ENCODE data around the gene WNT7B.

Gene WNT7B

GRCh38 chr22:45885171-45885840, 91.7 kb downstream of the WNT7B start:
- H3K9me3 ChIP-seq (ENCODE audit: control insufficient read depth, low read length): no peaks in the 10 kb centered on the region
- WGBS, 2 experiments (ENCODE audit: insufficient coverage in 2 of 2): 84 to 85% methylated on average over 7 to 14 of the region's 16 CpGs
- H3K27ac ChIP-seq (ENCODE audit: low read depth, low read length, severe bottlenecking): no peak overlapping the region
- H3K36me3 ChIP-seq (ENCODE audit: control insufficient read depth, insufficient read depth, low read length): no peaks in the 10 kb centered on the region
- no peaks in the 10 kb centered on the region for H3K4me1 ChIP-seq (ENCODE audit: control insufficient read depth, insufficient read depth, low read length, poor library complexity, severe bottlenecking)
- H3K4me3 ChIP-seq (ENCODE audit: extremely low read depth, insufficient read depth, low read length, poor library complexity, severe bottlenecking): no peak overlapping the region

GRCh38 chr22:45884201-45885062, 92.5 kb downstream of the WNT7B start:
- Histone ChIP-seq H3K36me3 (ENCODE audit: control insufficient read depth, insufficient read depth, low read length) (no peaks in the 10 kb centered on the region), H3K9me3 (ENCODE audit: control insufficient read depth, low read length) (no peaks in the 10 kb centered on the region), H3K4me3 (ENCODE audit: extremely low read depth, insufficient read depth, low read length, poor library complexity, severe bottlenecking) (no peak overlapping the region), H3K4me1 (ENCODE audit: control insufficient read depth, insufficient read depth, low read length, poor library complexity, severe bottlenecking) (no peaks in the 10 kb centered on the region), H3K27ac (ENCODE audit: low read depth, low read length, severe bottlenecking) (no peak overlapping the region)
- 93 to 94% methylated on average over 25 to 26 of the region's 27 CpGs for WGBS, 2 experiments (ENCODE audit: insufficient coverage in 2 of 2)

- Histone ChIP-seq H3K27ac (ENCODE audit: low read depth, low read length, severe bottlenecking) (no peak overlapping the region), H3K4me1 (ENCODE audit: control insufficient read depth, insufficient read depth, low read length, poor library complexity, severe bottlenecking) (no peaks in the 10 kb centered on the region), H3K36me3 (ENCODE audit: control insufficient read depth, insufficient read depth, low read length) (no peaks in the 10 kb centered on the region), H3K4me3 (ENCODE audit: extremely low read depth, insufficient read depth, low read length, poor library complexity, severe bottlenecking) (no peak overlapping the region), H3K9me3 (ENCODE audit: control insufficient read depth, low read length) (no peaks in the 10 kb centered on the region)
- 100% methylated on average over 1 of the region's 8 CpGs for WGBS, 2 experiments (ENCODE audit: insufficient coverage in 2 of 2)
These were observed 93.2 kb downstream of the WNT7B start for GRCh38 chr22:45883811-45884170.

- Histone ChIP-seq H3K4me3 (ENCODE audit: extremely low read depth, insufficient read depth, low read length, poor library complexity, severe bottlenecking) (no peak overlapping the region), H3K9me3 (ENCODE audit: control insufficient read depth, low read length) (no peaks in the 10 kb centered on the region), H3K4me1 (ENCODE audit: control insufficient read depth, insufficient read depth, low read length, poor library complexity, severe bottlenecking) (no peaks in the 10 kb centered on the region), H3K36me3 (ENCODE audit: control insufficient read depth, insufficient read depth, low read length) (no peaks in the 10 kb centered on the region), H3K27ac (ENCODE audit: low read depth, low read length, severe bottlenecking) (no peak overlapping the region)
- 89 to 94% methylated on average over 25 to 29 of the region's 32 CpGs for WGBS, 2 experiments (ENCODE audit: insufficient coverage in 2 of 2)
These were observed 93.8 kb downstream of the WNT7B start for GRCh38 chr22:45882881-45883810.

- Histone ChIP-seq H3K36me3 (ENCODE audit: control insufficient read depth, insufficient read depth, low read length) (no peaks in the 10 kb centered on the region), H3K27ac (ENCODE audit: low read depth, low read length, severe bottlenecking) (no peak overlapping the region), H3K4me1 (ENCODE audit: control insufficient read depth, insufficient read depth, low read length, poor library complexity, severe bottlenecking) (no peaks in the 10 kb centered on the region), H3K9me3 (ENCODE audit: control insufficient read depth, low read length) (no peaks in the 10 kb centered on the region), H3K4me3 (ENCODE audit: extremely low read depth, insufficient read depth, low read length, poor library complexity, severe bottlenecking) (no peak overlapping the region)
- 86 to 95% methylated on average over 5 to 8 of the region's 8 CpGs for WGBS, 2 experiments (ENCODE audit: insufficient coverage in 2 of 2)
These were observed 95.5 kb downstream of the WNT7B start for GRCh38 chr22:45881524-45881875.

- Histone ChIP-seq H3K36me3 (ENCODE audit: control insufficient read depth, insufficient read depth, low read length) (no peaks in the 10 kb centered on the region), H3K9me3 (ENCODE audit: control insufficient read depth, low read length) (no peaks in the 10 kb centered on the region), H3K4me1 (ENCODE audit: control insufficient read depth, insufficient read depth, low read length, poor library complexity, severe bottlenecking) (no peaks in the 10 kb centered on the region), H3K27ac (ENCODE audit: low read depth, low read length, severe bottlenecking) (no peak overlapping the region), H3K4me3 (ENCODE audit: extremely low read depth, insufficient read depth, low read length, poor library complexity, severe bottlenecking) (no peak overlapping the region)
- WGBS, 2 experiments (ENCODE audit: insufficient coverage in 2 of 2): 50 to 53% methylated on average over 43 to 49 of the region's 49 CpGs
These were observed 96.0 kb downstream of the WNT7B start for GRCh38 chr22:45880716-45881523.

- H3K27ac ChIP-seq (ENCODE audit: low read depth, low read length, severe bottlenecking): no peak overlapping the region
- no peaks in the 10 kb centered on the region for H3K9me3 ChIP-seq (ENCODE audit: control insufficient read depth, low read length)
- 70 to 76% methylated on average over 20 to 22 of the region's 22 CpGs for WGBS, 2 experiments (ENCODE audit: insufficient coverage in 2 of 2)
- no peak overlapping the region for H3K4me3 ChIP-seq (ENCODE audit: extremely low read depth, insufficient read depth, low read length, poor library complexity, severe bottlenecking)
- H3K36me3 ChIP-seq (ENCODE audit: control insufficient read depth, insufficient read depth, low read length): no peaks in the 10 kb centered on the region
- H3K4me1 ChIP-seq (ENCODE audit: control insufficient read depth, insufficient read depth, low read length, poor library complexity, severe bottlenecking): no peaks in the 10 kb centered on the region
These were observed 96.8 kb downstream of the WNT7B start for GRCh38 chr22:45880091-45880715.

GRCh38 chr22:45879552-45879949, 97.4 kb downstream of the WNT7B start:
- H3K9me3 ChIP-seq (ENCODE audit: control insufficient read depth, low read length): no peaks in the 10 kb centered on the region
- WGBS, 2 experiments (ENCODE audit: insufficient coverage in 2 of 2): 89 to 93% methylated on average over 5 to 6 of the region's 6 CpGs
- H3K4me1 ChIP-seq (ENCODE audit: control insufficient read depth, insufficient read depth, low read length, poor library complexity, severe bottlenecking): no peaks in the 10 kb centered on the region
- no peak overlapping the region for H3K4me3 ChIP-seq (ENCODE audit: extremely low read depth, insufficient read depth, low read length, poor library complexity, severe bottlenecking)
- no peaks in the 10 kb centered on the region for H3K36me3 ChIP-seq (ENCODE audit: control insufficient read depth, insufficient read depth, low read length)
- no peak overlapping the region for H3K27ac ChIP-seq (ENCODE audit: low read depth, low read length, severe bottlenecking)

GRCh38 chr22:45878901-45879551, 97.9 kb downstream of the WNT7B start:
- 48 to 54% methylated on average over 12 to 15 of the region's 16 CpGs for WGBS, 2 experiments (ENCODE audit: insufficient coverage in 2 of 2)

More at GRCh38 chr22:45878901-45879551, 97.9 kb downstream of the WNT7B start:
- Histone ChIP-seq H3K27ac (ENCODE audit: low read depth, low read length, severe bottlenecking) (no peak overlapping the region), H3K9me3 (ENCODE audit: control insufficient read depth, low read length) (no peaks in the 10 kb centered on the region), H3K4me3 (ENCODE audit: extremely low read depth, insufficient read depth, low read length, poor library complexity, severe bottlenecking) (no peak overlapping the region), H3K4me1 (ENCODE audit: control insufficient read depth, insufficient read depth, low read length, poor library complexity, severe bottlenecking) (no peaks in the 10 kb centered on the region), H3K36me3 (ENCODE audit: control insufficient read depth, insufficient read depth, low read length) (no peaks in the 10 kb centered on the region)
